A549 (cell line): ENCODE measurements around the gene CDK14.

ENCODE experiments used
- CBX8 ChIP-seq: fragments of 200-600 bp; sonication (generic); IDR thresholded peaks from 2 replicates; pipeline ENCODE4 v1.6.1; 2016
- CHD2 ChIP-seq: fragments of 150-350 bp; IDR thresholded peaks from 2 replicates; pipeline ENCODE4 v1.6.1; 2014; ENCODE audit warnings: low read length; ENCODE audit not compliant: partially characterized antibody
- CTCF ChIP-seq: fragments of >200 bp; sonication (Bioruptor Twin); formaldehyde crosslinking; IDR thresholded peaks from 3 replicates; pipeline ENCODE4 v1.5.1; 2016
- MAFK ChIP-seq: fragments of 450-650 bp; IDR thresholded peaks from 2 replicates; pipeline ENCODE4 v1.6.1; 2014; ENCODE audit not compliant: partially characterized antibody
- RARB ChIP-seq: fragments of 250-450 bp; sonication (Bioruptor Pico); IDR thresholded peaks from 2 replicates; pipeline ENCODE4 v1.8.0; 2021; ENCODE audit warnings: mild to moderate bottlenecking, moderate library complexity
- REST ChIP-seq: fragments of 200-600 bp; sonication (generic); IDR thresholded peaks from 2 replicates; pipeline ENCODE4 v1.6.1; 2016; ENCODE audit warnings: antibody characterized with exemption, mild to moderate bottlenecking, moderate library complexity
- RNF2 ChIP-seq: fragments of 200-600 bp; sonication (generic); IDR thresholded peaks from 2 replicates; pipeline ENCODE4 v1.6.1; 2016; ENCODE audit warnings: low read depth, mild to moderate bottlenecking, antibody characterized with exemption, moderate library complexity, borderline replicate concordance
- TP53 ChIP-seq: fragments of 250-450 bp; sonication (Bioruptor Pico); IDR thresholded peaks from 2 replicates; pipeline ENCODE4 v1.5.0; 2021; ENCODE audit warnings: mild to moderate bottlenecking, moderate library complexity
- USF2 ChIP-seq: fragments of 450-650 bp; IDR thresholded peaks from 2 replicates; pipeline ENCODE4 v1.6.1; 2014; ENCODE audit warnings: antibody characterized with exemption

- TF ChIP-seq USF2 (no peak), CTCF (no peak), REST (no peak), TP53 (CRISPR knock-in tag) (no peak), CBX8 (no peak), MAFK (no peak), RARB (CRISPR knock-in tag) (no peak), CHD2 (no peak), RNF2 (no peak)
Observed at GRCh38 chr7:90775383-90775965, 179.4 kb downstream of the CDK14 start.
